ENCODE data around the gene TP63.

DNA sequence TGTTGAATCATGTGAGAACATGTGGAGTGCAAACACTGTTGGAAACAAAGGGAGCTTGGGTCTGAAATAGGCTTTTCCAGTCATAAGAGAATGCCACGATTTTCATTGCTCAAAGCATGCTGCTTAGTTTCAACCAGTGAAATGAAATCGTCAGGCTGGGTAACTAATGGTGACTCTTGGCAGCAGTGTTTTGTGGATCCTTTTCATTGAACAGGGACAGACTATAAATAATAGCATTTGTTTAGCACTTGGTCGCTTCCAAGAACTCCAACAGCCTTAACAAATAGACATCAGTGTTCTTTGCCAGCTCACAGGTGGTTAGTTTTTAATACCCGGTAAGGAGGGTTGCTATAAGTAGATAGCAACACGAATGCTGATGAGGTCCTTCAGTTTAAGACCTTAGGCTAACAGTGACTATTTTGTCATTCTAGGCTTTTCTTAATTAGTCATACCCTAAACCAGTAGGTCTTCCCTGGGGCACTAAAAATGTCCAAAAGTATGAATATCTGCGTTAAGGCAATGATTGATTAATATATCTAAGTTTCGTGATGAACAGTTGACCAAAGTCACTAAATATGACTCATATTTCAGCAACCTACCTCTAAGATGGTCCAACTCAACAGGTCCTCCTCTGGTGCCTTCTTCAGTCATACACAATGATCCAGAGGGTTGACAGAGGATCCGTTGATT lies 15.8 kb downstream of the TP63 start:
- TF ChIP-seq POLR2A (IDR thresholded peaks at IDR 0.05; ENCODE audit: low read depth, low read length) (no peak), TAF1 (IDR thresholded peaks at IDR 0.05; ENCODE audit: borderline replicate concordance, low read depth, low read length) (no peak)
